Measurements from ENCODE around the gene UIMC1.

DNA sequence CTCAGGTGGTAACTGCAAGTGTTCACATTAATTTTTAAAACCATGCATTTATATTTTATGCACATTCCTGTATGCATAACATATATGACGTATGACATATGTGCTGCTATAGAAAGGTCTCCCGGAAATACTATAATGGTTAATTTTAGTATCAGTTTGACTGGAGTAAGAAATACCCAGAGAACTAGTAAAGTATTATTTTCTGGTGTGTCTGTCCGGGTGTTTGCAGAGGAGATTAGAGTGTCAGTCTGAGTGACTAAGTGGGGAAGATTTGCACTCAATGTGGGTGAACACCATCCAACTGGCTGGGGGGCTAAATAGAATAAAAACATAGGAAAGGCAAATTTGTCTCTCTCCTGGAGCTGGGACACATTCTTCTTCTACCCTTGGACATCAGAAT lies 26.9 kb downstream of the UIMC1 start:
- TF ChIP-seq POLR2A (IDR thresholded peaks at IDR 0.05) (no peak), CTCF (IDR thresholded peaks at IDR 0.05) (no peak), EP300 (IDR thresholded peaks at IDR 0.05) (no peak)
